GM12878 (cell line): ENCODE results near the gene LSM12. TPM values are rescaled to one million over a fixed set of nuclear protein-coding genes. Genes with fewer than 3 reads are reported as not detected.
A peak's percentile ranks its signal among the peaks of the same experiment; 100 is the strongest.

Source experiments
- ATAC-seq: fragments of 200-7000 bp; cut with Tn5 transposase; 3 replicates; pipeline ENCODE4 v1.9.1; 2020; ENCODE audit warnings: mild to moderate bottlenecking, moderate library complexity
- BruUV-seq: library from RNA; stranded (reverse); fragments of 400-500 nt; replicated peaks from 2 replicates; lab custom pipeline; 2021; lab: Mats Ljungman, UMichigan
- CTCF ChIA-PET: fragments of 300-600 bp; sonication (Branson Sonifier 250); formaldehyde crosslinking; extraction: SDS; loops from one replicate; lab custom pipeline; 2021; ENCODE audit warnings: inconsistent platforms; lab: Yijun Ruan, JAX
- POLR2A ChIA-PET: fragments of 350-600 bp; formaldehyde crosslinking; extraction: SDS; loops from one replicate; lab custom pipeline; 2021; ENCODE audit warnings: inconsistent platforms; lab: Charles Lee
- RAD21 ChIA-PET: fragments of 300-600 bp; sonication (Branson Sonifier 250); formaldehyde crosslinking; loops from one replicate; lab custom pipeline; 2023; ENCODE audit warnings: antibody characterized with exemption; ENCODE audit not compliant: unreplicated experiment; lab: Charles Lee
- SMC1A ChIA-PET: fragments of 300-600 bp; sonication (Branson Sonifier 250); formaldehyde crosslinking; loops from one replicate; lab custom pipeline; 2023; ENCODE audit not compliant: unreplicated experiment, uncharacterized antibody; lab: Charles Lee
- DNase-seq: peaks from one replicate; pipeline ENCODE4 v3.0.0-alpha.2; 2011; ENCODE audit warnings: low read depth, low spot score
- FAIRE-seq: peaks from 3 replicates; lab custom pipeline; 2011; peaks lifted over from hg19 to GRCh38; lab: Jason Lieb, UNC
- H2AFZ ChIP-seq: 2 replicates; pipeline ENCODE4 v1.6.0; 2011; ENCODE audit warnings: low read depth, low read length, control low read depth; ENCODE audit not compliant: control insufficient read depth
- H3K27ac ChIP-seq: 2 replicates; pipeline ENCODE4 v1.5.1; 2011; ENCODE audit warnings: control low read depth; ENCODE audit not compliant: control insufficient read depth, insufficient read depth
- H3K27me3 ChIP-seq, 2 experiments: replicated peaks in 1 of 2; 2 replicates each; pipeline versions ENCODE4 v1.6.0 to v1.6.1; 2011; ENCODE audit warnings: low read length in 1 of 2; ENCODE audit not compliant: control insufficient read depth in 2 of 2, insufficient read depth in 2 of 2
- H3K36me3 ChIP-seq, 2 experiments: 2 replicates each; pipeline ENCODE4 v1.5.1; 2011; ENCODE audit warnings: low read length in 1 of 2; ENCODE audit not compliant: control insufficient read depth in 2 of 2, insufficient read depth in 2 of 2
- H3K4me1 ChIP-seq: 2 replicates; pipeline ENCODE4 v1.6.1; 2011; ENCODE audit warnings: mild to moderate bottlenecking, low read length, moderate library complexity, mixed read lengths; ENCODE audit not compliant: control insufficient read depth, insufficient read depth
- H3K4me2 ChIP-seq: 2 replicates; pipeline ENCODE4 v1.6.0; 2011; ENCODE audit warnings: control low read depth; ENCODE audit not compliant: control insufficient read depth, insufficient read depth
- H3K4me3 ChIP-seq: fragments of 200-600 bp; sonication (generic); 2 replicates; pipeline ENCODE4 v1.5.1; 2016
- H3K79me2 ChIP-seq: 2 replicates; pipeline ENCODE4 v1.6.0; 2011; ENCODE audit warnings: low read length; ENCODE audit not compliant: control insufficient read depth, insufficient read depth
- H3K9ac ChIP-seq: 2 replicates; pipeline ENCODE4 v1.8.0; 2011; ENCODE audit warnings: low read length, control low read depth, mixed read lengths; ENCODE audit not compliant: control insufficient read depth, insufficient read depth
- H3K9me3 ChIP-seq: replicated peaks from 3 replicates; pipeline ENCODE4 v1.5.1; 2011; ENCODE audit warnings: mild to moderate bottlenecking, low read length; ENCODE audit not compliant: control insufficient read depth, insufficient read depth
- H4K20me1 ChIP-seq: 2 replicates; pipeline ENCODE4 v1.6.0; 2011; ENCODE audit not compliant: control insufficient read depth, insufficient read depth
- CHD1 ChIP-seq: IDR thresholded peaks from 2 replicates; pipeline ENCODE4 v1.6.1; 2012; ENCODE audit warnings: low read depth, low read length, improper control_type of control experiment
- CTCF ChIP-seq, 3 experiments: IDR thresholded peaks in 2 of 3; conservative IDR thresholded peaks in 1 of 3; 2 replicates each; pipeline ENCODE4 v1.5.1; 2011; ENCODE audit warnings: low read depth in 3 of 3, low read length in 3 of 3, mild to moderate bottlenecking in 3 of 3, control low read depth in 2 of 3, moderate library complexity in 2 of 3, inconsistent platforms in 1 of 3, mixed read lengths in 1 of 3; ENCODE audit not compliant: control insufficient read depth in 2 of 3, insufficient read depth in 1 of 3; ENCODE audit errors: extremely low read depth in 1 of 3
- ESRRA ChIP-seq: IDR thresholded peaks from 2 replicates; pipeline ENCODE4 v1.6.1; 2012; ENCODE audit warnings: mild to moderate bottlenecking, low read length, improper control_type of control experiment
- KLF5 ChIP-seq: fragments of 450-650 bp; IDR thresholded peaks from 2 replicates; pipeline ENCODE4 v1.6.1; 2014; ENCODE audit warnings: mild to moderate bottlenecking; ENCODE audit not compliant: partially characterized antibody
- NR2C2 ChIP-seq: IDR thresholded peaks from 2 replicates; pipeline ENCODE4 v1.6.1; 2011; ENCODE audit warnings: borderline replicate concordance, low read depth; ENCODE audit not compliant: control insufficient read depth, insufficient read length
- NRF1 ChIP-seq: conservative IDR thresholded peaks from 2 replicates; pipeline ENCODE4 v1.6.1; 2011; ENCODE audit warnings: mild to moderate bottlenecking, low read depth, low read length, improper control_type of control experiment
- PAX5 ChIP-seq: IDR thresholded peaks from 2 replicates; pipeline ENCODE4 v1.6.1; 2011; ENCODE audit warnings: low read depth, low read length, borderline replicate concordance
- RCOR1 ChIP-seq: conservative IDR thresholded peaks from 2 replicates; pipeline ENCODE4 v1.6.1; 2012; ENCODE audit warnings: low read depth, low read length, improper control_type of control experiment
- RELA ChIP-seq: fragments of 450-650 bp; IDR thresholded peaks from 2 replicates; pipeline ENCODE4 v1.8.0; 2014; ENCODE audit warnings: borderline replicate concordance; ENCODE audit not compliant: partially characterized antibody
- RFX5 ChIP-seq: IDR thresholded peaks from 2 replicates; pipeline ENCODE4 v1.6.1; 2011; ENCODE audit warnings: low read depth, low read length, improper control_type of control experiment
- SPI1 ChIP-seq: IDR thresholded peaks from 2 replicates; pipeline ENCODE4 v1.6.1; 2011; ENCODE audit warnings: low read depth, mild to moderate bottlenecking, low read length, moderate library complexity, borderline replicate concordance; ENCODE audit not compliant: insufficient read depth
- WGBS: methylation state at CpG from one replicate; pipeline ENCODE4 v1.1.6; 2016; ENCODE audit warnings: low lambda C conversion rate; ENCODE audit not compliant: insufficient replicate concordance, insufficient coverage; ENCODE audit errors: missing lambda C conversion rate; 5-methylcytosine and 5-hydroxymethylcytosine counted together
- in situ Hi-C: fragments of 300-500 bp; cut with MboI; formaldehyde crosslinking; loops from 9 replicates; pipeline ENCODE4 v1.14.3; 2018; ENCODE audit warnings: mixed read lengths
- intact Hi-C: fragments of 100-400 bp; cut with micrococcal nuclease; formaldehyde crosslinking; loops from one replicate; pipeline ENCODE4 v1.14.2; 2022; ENCODE audit not compliant: unreplicated experiment
- polyA plus RNA-seq, 11 experiments: library from polyadenylated mRNA; depleted of rRNA in 4 of 11; unstranded in 6 of 11; stranded (reverse) in 5 of 11; fragments of >200 nt; fragmentation: Nextera tagmentation in 4 of 11; fragmentation: Illumina TruSeq in 1 of 11; extraction: Ambion mirVana in 4 of 11; extraction: Trizol in 1 of 11; gene quantifications; 1 replicate in 1 of 11; 2 replicates in 10 of 11; pipeline versions ENCODE4 v1.2.1 to v1.2.3, GENCODE V29; 2011 to 2016; ENCODE audit warnings: inconsistent platforms in 2 of 11, missing spikeins in 2 of 11, low read depth in 1 of 11
- total RNA-seq, 4 experiments: library from RNA; depleted of rRNA in 3 of 4; stranded (reverse); fragments of >200 nt in 3 of 4; fragmentation: Illumina TruSeq in 1 of 4; extraction: Trizol in 1 of 4; gene quantifications; 2 replicates each; pipeline versions ENCODE4 v1.2.1 to v1.2.3, GENCODE V29; 2013 to 2021

Gene LSM12
- total and polyA plus RNA-seq, 10 of the 15 experiments (the other 5 are each of a cell fraction or from before 2014, with no cell fraction given), result 51.1 to 206 (median 70.8) TPM

- no peak for TF ChIP-seq RCOR1
- no peak for TF ChIP-seq SPI1
- TF ChIP-seq RELA, result no peak
- TF ChIP-seq KLF5, result no peak
- no peak for TF ChIP-seq PAX5
- TF ChIP-seq NR2C2, result no peak
Measured at GRCh38 chr17:44006272-44006597, 60.2 kb downstream of the LSM12 start (continued).

GRCh38 chr17:44005527-44006271 is 60.8 kb downstream of the LSM12 start:
- H3K27me3 ChIP-seq, result peaks cover 10% of the 10 kb centered on the region in 2 experiments
- no peak overlapping the region for H3K27ac ChIP-seq
- peak overlapping the region; percentile 34; the same call in 1 of the 2 replicates for H2AFZ ChIP-seq
- ChIA-PET RAD21 (interaction anchor here (0.7 to 1.0 kb wide), 2 partner anchors 105 to 172 kb away, joined by 3 read pairs; no protein-coding TSS in a partner anchor), SMC1A (no interaction called here), CTCF (interaction anchor here (1.3 to 1.7 kb wide), 3 partner anchors 35 to 162 kb away, joined by 3 to 13 read pairs (median 4); no protein-coding TSS in a partner anchor), POLR2A (interaction anchor here (1.0 kb wide), 1 partner anchor 13 kb away, joined by 3 read pairs; no protein-coding TSS in a partner anchor)
- H4K20me1 ChIP-seq, result no peaks in the 10 kb centered on the region; the same call in 1 of the 2 replicates
- no TSS peak for BruUV-seq
- 19% methylated on average over 55 of the region's 59 CpGs for WGBS
- H3K4me1 ChIP-seq, result peaks cover 7% of the 10 kb centered on the region
- no peaks in the 10 kb centered on the region for H3K9me3 ChIP-seq
- H3K4me2 ChIP-seq, result peak overlapping the region; percentile 98
- TF ChIP-seq ESRRA (no peak), NRF1 (no peak), RFX5 (no peak), CTCF (IDR thresholded peaks at IDR 0.05 in 2 of 3, conservative IDR thresholded peaks at IDR 0.05 in 1 of 3; ENCODE audit: control insufficient read depth in 2 of 3, extremely low read depth in 1 of 3, insufficient read depth in 1 of 3, low read depth in 3 of 3, low read length in 3 of 3) (peak in 2 of 3 experiments; percentile 7 to 11; a peak in 1 of 6 replicates), CHD1 (no peak)
- H3K4me3 ChIP-seq, result peak overlapping the region; percentile 91
- no peaks in the 10 kb centered on the region for H3K36me3 ChIP-seq
- intact Hi-C loops (no loop called here), in situ Hi-C loops (loop anchor here (25.0 kb wide), 1 partner anchor 793 kb away; the partner anchor contains the start of gene TMEM106A)
- no peaks in the 10 kb centered on the region for H3K79me2 ChIP-seq
- ATAC-seq (peak; percentile 4; the same call in 2 of the 3 replicates), FAIRE-seq (no peak), DNase-seq (no peak)
- H3K9ac ChIP-seq, result no peak overlapping the region
